Duodenal mucosa (tissue), 2 donors: ENCODE data around the gene GRK1.

Experiments
- H3K27ac ChIP-seq: one replicate; pipeline ENCODE4 v1.7.0; 2013; ENCODE audit warnings: low read depth, low read length
- H3K27me3 ChIP-seq, 2 donors: one replicate each; pipeline ENCODE4 v1.7.0; 2013; ENCODE audit warnings: low read length in 2 of 2, control low read depth in 1 of 2; ENCODE audit not compliant: insufficient read depth in 2 of 2, control insufficient read depth in 1 of 2
- H3K36me3 ChIP-seq, 2 donors: one replicate each; pipeline ENCODE4 v1.7.0; 2013; ENCODE audit warnings: low read length in 2 of 2, control low read depth in 1 of 2; ENCODE audit not compliant: insufficient read depth in 2 of 2, control insufficient read depth in 1 of 2
- H3K4me1 ChIP-seq, 2 donors: one replicate each; pipeline ENCODE4 v1.7.0; 2013; ENCODE audit warnings: low read length in 2 of 2, control low read depth in 1 of 2; ENCODE audit not compliant: insufficient read depth in 2 of 2, control insufficient read depth in 1 of 2
- H3K4me3 ChIP-seq, 2 donors: one replicate each; pipeline ENCODE4 v1.7.0; 2013; ENCODE audit warnings: low read length in 2 of 2, low read depth in 1 of 2
- H3K9ac ChIP-seq, 2 donors: one replicate each; pipeline ENCODE4 v1.7.0; 2013; ENCODE audit warnings: low read length in 2 of 2, low read depth in 1 of 2
- H3K9me3 ChIP-seq, 2 donors: one replicate each; pipeline ENCODE4 v1.7.0; 2013; ENCODE audit warnings: low read length in 2 of 2, control low read depth in 1 of 2; ENCODE audit not compliant: control insufficient read depth in 1 of 2

Gene GRK1

DNA sequence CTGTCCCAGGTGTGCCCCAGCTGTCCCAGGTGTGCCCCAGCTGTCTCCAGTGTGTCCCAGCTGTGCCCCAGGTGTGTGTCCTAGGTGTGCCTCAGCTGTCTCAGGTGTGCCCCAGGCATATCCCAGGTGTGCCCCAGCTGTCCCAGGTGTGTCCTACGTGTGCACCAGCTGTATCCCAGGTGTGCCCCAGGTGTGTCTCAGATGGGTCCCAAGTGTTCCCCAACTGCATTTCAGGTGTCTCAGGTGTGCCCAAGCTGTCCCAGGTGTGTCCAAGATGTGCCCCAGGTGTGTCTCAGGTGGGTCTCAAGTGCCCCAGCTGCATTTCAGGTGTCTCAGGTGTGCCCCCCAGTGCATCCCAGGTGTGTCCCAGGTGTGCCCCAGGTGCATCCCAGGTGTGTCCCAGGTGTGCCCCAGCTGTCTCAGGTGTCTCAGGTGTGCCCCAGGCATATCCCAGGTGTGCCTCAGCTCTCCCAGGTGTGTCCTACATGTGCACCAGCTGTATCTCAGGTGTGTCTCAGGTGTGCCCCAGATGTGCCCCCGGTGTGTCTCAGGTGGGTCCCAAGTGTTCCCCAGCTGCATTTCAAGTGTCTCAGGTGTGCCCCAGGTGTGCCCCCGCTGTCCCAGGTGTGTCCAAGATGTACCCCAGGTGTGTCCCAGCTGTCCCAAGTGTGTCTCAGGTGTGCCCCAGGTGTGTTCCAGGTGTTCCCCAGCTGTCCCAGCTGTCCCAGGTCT lies 1.3 kb upstream of the GRK1 start:
- Histone ChIP-seq H3K36me3 (no peaks in the 10 kb centered on the region), H3K27ac (no peak overlapping the region), H3K4me3 (no peak overlapping the region), H3K4me1 (peaks cover 0 to 5% of the 10 kb centered on the region in 2 donors), H3K27me3 (no peaks in the 10 kb centered on the region), H3K9ac (no peak overlapping the region), H3K9me3 (peaks cover 0 to 6% of the 10 kb centered on the region in 2 donors)

DNA sequence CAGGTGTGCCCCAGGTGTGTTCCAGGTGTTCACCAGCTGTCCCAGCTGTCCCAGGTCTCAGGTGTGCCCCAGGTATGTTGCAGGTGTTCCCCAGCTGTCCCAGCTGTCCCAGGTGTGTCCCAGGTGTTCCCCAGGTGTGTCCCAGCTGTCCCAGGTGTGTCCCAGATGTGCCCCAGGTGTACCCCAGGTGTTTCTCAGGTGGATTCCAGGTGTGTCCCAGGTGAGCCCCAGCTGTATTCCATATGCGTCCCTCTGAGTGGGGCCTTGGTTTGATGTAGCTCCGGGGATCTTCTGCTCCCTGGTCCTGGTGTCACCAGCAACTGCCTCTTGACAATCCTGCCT lies 719 bp upstream of the GRK1 start:
- Histone ChIP-seq H3K4me3 (no peak overlapping the region), H3K9me3 (peaks cover 0 to under 1% of the 10 kb centered on the region in 2 donors), H3K9ac (no peak overlapping the region), H3K4me1 (peaks cover 0 to 5% of the 10 kb centered on the region in 2 donors), H3K36me3 (no peaks in the 10 kb centered on the region), H3K27ac (no peak overlapping the region), H3K27me3 (no peaks in the 10 kb centered on the region)

DNA sequence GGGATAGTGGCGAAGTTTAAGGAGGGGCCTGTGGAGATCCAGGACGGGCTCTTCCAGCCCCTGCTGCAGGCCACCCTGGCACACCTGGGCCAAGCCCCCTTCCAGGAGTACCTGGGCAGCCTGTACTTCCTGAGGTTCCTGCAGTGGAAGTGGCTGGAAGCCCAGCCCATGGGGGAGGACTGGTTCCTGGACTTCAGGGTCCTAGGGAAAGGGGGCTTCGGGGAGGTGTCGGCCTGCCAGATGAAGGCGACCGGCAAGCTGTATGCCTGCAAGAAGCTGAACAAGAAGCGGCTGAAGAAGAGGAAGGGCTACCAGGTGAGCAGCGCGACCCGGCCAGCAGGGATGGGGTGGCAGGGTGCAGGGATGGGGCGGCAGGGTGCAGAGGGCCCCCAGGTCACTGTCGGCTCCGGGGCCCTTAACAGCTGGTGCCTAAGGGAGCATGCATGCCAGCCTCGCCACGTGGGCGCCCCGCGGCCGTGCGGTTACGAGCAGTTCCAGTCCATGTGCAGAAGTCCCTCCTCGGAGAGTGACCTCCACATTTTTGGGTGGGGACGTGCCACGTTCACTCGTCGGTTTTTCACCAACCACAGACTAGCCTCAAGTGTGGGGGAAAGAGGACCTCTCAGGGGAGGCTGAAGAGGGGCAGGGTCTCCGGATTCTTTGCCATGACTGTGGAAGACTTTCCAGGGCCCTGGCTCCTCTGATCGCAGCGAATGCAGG lies 912 bp downstream of the GRK1 start:
- Histone ChIP-seq H3K27me3 (peaks cover 0 to 4% of the 10 kb centered on the region in 2 donors), H3K4me3 (no peak overlapping the region), H3K36me3 (no peaks in the 10 kb centered on the region), H3K9me3 (no peaks in the 10 kb centered on the region), H3K9ac (no peak overlapping the region), H3K27ac (no peak overlapping the region), H3K4me1 (peaks cover 0 to 5% of the 10 kb centered on the region in 2 donors)

DNA sequence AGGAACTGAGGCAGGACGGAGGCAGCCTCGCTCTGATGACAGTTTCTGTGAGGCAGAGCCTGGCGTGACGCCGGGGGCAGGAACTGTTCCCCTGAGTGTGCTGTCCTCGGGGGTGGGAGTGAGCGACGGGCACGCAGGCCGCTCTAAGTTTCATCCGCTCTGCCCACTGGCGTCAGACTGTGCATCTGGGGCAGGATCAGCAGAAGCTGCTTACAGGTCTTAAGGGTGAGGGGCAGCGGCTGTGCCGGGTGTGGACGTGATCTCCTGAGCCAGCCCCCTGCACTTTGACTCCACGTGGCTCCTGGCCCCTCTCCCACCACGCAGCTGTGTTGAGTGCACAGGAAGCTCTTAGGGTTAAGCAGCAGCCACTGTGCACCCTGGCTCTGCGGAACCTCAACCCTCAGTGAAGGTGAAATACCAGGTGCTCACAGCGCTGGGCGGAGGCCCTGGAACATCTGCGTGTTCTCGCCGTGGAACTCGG lies 1.5 kb downstream of the GRK1 start:
- H3K36me3 ChIP-seq = no peaks in the 10 kb centered on the region
- peaks cover 0 to 4% of the 10 kb centered on the region in 2 donors for H3K27me3 ChIP-seq
- H3K4me3 ChIP-seq = no peak overlapping the region
- H3K9ac ChIP-seq = no peak overlapping the region
- H3K9me3 ChIP-seq = no peaks in the 10 kb centered on the region
- no peak overlapping the region for H3K27ac ChIP-seq
- H3K4me1 ChIP-seq = peaks cover 0 to 5% of the 10 kb centered on the region in 2 donors

DNA sequence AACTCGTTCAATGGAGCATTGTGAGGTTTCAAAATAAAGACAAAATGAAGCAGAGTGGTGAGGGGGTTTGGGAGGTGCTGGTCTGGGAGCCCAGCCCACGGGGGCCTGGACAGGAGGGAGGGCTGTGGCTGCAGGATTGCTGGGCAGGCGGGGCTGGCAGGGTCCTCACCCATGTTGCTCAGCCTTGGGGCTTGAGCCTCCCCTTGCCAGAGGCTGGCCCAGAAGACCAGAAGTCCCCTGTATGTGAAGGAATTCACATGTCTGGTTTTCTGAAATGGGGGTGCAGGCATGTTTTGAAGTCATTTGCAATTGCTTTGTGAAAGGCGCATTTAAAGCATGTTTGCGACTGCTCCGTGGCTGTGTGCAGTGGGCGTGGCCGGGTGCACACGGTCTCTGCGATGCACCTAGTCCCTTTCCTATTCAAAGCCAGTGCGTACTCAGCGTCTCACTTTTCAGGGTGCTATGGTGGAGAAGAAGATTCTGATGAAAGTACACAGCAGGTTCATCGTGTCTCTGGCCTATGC lies 2.3 kb downstream of the GRK1 start:
- Histone ChIP-seq H3K27me3 (peaks cover 0 to 4% of the 10 kb centered on the region in 2 donors), H3K4me1 (peaks cover 0 to 5% of the 10 kb centered on the region in 2 donors), H3K9me3 (no peaks in the 10 kb centered on the region), H3K4me3 (no peak overlapping the region), H3K36me3 (no peaks in the 10 kb centered on the region), H3K27ac (no peak overlapping the region), H3K9ac (no peak overlapping the region)

DNA sequence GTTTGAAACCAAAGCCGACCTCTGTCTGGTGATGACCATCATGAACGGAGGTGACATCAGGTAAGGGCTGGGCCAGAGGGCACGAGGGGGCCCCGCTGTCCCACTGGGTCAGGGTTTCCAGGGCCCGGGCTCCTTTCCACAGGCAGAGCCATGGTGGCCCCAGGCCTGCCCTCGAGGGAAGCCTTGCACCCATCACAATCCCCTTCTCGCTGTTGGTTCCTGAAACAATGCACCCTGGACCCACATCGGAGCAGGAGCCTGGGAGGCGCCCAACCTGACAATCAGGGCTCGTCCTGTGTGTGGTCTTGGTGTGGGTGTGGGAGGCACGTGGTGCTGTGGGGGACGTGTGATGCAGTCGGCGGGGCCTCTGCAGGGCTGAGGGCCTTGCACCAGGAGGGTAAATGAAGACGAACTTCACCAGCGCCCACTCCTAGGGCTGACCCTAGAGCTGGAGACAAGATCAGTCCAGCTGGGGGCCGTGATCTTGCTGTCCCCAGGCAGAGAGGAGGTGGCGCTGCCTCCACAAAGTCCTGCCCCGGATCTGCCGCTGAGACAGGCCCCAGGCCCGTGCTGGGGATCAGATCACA lies 2.8 kb downstream of the GRK1 start:
- Histone ChIP-seq H3K27me3 (peaks cover 0 to 4% of the 10 kb centered on the region in 2 donors), H3K4me1 (peaks cover 0 to under 1% of the 10 kb centered on the region in 2 donors), H3K9me3 (no peaks in the 10 kb centered on the region), H3K27ac (no peak overlapping the region), H3K36me3 (no peaks in the 10 kb centered on the region), H3K4me3 (no peak overlapping the region), H3K9ac (no peak overlapping the region)

DNA sequence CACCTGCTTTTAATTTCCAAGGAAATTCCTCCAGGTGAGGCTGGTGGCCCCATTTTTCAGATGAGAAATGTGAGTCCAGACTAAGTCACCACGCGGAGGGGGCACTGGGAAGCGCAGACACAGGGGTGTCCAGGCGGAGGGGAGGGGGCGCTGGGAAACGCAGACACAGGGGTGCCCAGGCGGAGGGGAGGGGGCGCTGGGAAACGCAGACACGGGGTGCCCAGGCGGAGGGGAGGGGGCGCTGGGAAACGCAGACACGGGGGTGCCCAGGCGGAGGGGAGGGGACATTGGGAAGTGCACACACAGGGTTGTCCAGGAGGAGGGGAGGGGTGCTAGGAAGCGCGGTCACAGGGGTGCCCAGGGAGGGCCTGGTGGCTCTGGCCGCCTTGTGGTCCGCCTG lies 3.5 kb downstream of the GRK1 start:
- no peaks in the 10 kb centered on the region for H3K4me1 ChIP-seq
- H3K27me3 ChIP-seq = peaks cover 0 to 4% of the 10 kb centered on the region in 2 donors
- no peak overlapping the region for H3K4me3 ChIP-seq
- H3K36me3 ChIP-seq = no peaks in the 10 kb centered on the region
- H3K9ac ChIP-seq = no peak overlapping the region
- H3K9me3 ChIP-seq = no peaks in the 10 kb centered on the region
- H3K27ac ChIP-seq = no peak overlapping the region

DNA sequence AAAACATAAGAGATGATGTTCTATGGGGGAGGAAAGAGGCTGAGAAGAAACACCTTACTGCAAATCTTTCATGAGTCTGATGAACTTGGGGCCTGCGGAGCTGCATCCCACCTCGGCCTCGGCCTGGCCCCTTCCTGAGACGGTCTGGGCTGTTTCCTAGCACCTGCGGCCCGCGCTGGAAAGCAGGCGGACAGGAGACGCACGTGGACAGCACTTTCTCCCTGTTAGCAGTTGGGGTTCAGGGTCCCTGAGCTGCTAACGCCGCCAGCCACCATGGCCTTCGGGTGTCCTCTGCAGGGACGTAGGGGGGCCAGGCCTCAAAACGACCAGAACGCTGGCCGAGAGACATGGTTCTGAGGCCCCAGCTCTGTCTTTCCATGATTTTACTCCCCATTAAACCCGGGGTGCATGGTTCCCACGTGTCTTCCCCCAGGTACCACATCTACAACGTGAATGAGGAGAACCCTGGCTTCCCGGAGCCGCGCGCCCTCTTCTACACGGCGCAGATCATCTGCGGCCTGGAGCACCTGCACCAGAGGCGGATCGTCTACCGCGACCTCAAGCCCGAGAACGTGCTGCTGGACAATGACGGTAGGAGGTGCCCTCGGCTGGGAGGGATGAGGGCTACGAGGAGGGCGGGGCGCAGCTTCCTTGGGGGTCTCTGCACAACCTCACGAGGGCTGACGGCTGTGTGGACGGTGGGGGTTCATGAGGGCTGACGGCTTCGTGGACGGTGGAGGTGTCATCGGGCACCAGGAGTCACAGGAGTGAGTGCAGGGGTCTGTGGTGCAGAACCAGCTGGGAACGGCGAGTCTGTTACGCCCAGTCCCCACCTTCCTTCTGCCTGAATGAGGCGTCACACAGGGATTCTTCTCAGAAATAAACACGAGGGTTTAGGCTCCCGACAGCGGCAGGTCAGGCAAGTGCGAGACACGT lies 4.3 kb downstream of the GRK1 start:
- Histone ChIP-seq H3K4me1 (no peaks in the 10 kb centered on the region), H3K27ac (no peak overlapping the region), H3K4me3 (no peak overlapping the region), H3K27me3 (peaks cover 0 to 4% of the 10 kb centered on the region in 2 donors), H3K9ac (no peak overlapping the region), H3K9me3 (no peaks in the 10 kb centered on the region), H3K36me3 (no peaks in the 10 kb centered on the region)

DNA sequence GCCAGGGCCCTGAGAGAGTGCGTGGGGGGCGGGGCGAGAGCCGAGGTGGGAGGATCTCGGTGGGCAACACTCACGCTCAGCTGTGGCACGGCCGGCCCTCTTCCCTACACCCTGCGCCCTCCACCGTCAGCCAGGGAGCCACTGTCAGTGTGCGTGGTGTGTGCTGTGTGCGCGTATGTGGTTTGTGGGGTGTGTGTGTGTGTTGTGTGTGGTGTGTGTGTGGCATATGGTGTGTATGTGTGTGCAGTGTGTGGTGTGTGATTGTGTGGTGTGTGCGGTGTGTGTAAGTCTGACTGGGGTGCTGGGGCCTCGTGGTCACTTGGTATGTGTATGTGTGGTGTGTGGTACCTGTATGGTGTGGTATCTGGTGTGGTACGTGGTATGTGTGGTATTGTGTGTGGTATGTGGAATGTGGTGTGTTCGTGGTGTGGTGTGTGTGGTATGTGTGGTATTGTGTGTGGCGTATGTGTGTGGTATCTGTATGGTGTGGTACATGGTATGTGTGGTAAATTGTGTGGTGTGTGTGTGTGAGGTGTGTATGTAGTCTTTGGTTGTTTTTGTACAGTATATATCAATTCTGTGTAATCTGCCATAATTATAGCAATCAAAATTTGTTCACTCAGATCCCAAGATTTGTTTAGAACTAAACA lies 5.1 kb downstream of the GRK1 start:
- H3K4me3 ChIP-seq = no peak overlapping the region
- H3K9me3 ChIP-seq = no peaks in the 10 kb centered on the region
- no peaks in the 10 kb centered on the region for H3K4me1 ChIP-seq
- no peak overlapping the region for H3K27ac ChIP-seq
- peaks cover 0 to 4% of the 10 kb centered on the region in 2 donors for H3K27me3 ChIP-seq
- no peak overlapping the region for H3K9ac ChIP-seq
- no peaks in the 10 kb centered on the region for H3K36me3 ChIP-seq
